ENCODE data around the gene PPM1L. TPM values are rescaled to one million over a fixed set of nuclear protein-coding genes. Genes with fewer than 3 reads are reported as not detected.
"Not testable (repeated sequence)": the region's sequence is repeated elsewhere in the genome, so short reads cannot be mapped to it uniquely, and the experiment has no call there.

PPM1L gene
- polyA plus RNA-seq, 10 donors: 6.8 to 13.2 (median 10.4) TPM

DNA sequence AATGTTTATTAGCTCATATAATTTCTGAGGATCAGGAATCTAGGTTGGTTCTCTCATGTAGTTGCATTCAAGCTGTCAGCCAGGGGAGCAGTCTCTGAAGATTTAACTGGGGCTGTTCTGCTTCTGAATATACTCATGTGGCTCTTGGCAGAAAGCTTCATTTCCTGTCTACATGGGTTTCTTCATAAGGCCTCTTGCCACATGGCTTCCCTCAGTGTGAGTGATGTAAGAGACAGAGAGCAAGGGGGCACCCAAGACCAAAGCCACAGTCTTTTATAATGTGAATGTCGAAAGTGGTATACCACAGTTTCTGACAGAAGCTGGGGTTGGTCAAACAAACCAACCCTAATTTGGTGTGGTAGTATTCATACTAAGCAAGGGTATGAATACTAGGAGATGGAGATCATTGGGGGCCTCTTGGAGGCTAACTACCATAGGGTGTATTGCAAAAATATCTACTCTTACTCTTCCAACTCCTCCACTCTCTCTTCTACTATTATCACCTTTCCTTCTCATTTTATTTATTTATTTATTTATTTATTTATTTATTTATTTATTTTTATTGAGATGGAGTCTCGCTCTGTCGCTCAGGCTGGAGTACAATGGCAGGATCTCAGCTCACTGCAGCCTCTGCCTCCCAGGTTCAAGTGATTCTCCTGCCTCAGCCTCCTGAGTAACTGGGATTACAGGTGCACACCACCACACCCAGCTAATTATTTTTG lies 225.3 kb downstream of the PPM1L start:
- DNase-seq: peak in 1 of 3 donors; percentile 27

DNA sequence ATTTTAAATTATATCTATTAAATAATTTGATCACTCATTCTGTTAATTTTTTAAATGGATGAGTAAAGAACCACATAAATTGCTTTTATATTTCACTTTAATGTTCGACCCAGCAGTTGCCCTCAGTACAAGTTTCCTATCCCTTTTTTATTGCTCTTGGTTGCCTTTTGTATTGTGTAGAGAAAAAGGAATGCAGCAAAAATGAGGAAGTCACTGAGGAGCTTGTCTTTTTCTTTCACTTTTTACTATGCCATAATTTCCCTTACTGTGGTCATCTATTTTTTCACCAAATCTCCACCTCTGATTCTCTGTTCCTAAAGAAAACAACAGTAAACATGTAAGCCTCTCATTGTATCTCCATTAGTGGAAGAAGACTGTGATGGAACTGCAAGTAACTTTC lies 226.5 kb downstream of the PPM1L start:
- no peak for DNase-seq

DNA sequence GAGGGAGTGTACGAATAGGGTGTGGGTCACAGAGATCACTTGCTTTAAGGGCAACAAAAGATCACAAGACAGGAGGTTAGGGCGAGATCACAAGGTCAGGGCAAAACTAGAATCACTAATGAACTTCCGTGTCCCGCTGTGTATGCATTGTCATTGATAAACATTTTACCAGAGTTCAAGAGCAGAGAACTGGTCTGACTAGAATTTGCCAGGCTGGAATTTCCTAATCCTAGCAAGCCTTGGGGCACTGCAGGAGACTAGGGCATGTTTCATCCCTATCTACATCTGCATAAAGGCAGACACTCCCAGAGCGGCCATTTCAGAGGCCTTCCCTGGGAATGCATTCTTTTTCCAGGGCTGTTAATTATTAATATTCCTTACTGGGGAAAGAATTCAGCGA lies 227.9 kb downstream of the PPM1L start:
- not testable (repeated sequence) for DNase-seq

GRCh38 chr3:160986069-160986468 lies 230.0 kb downstream of the PPM1L start:
- DNase-seq: no peak

- no peak for DNase-seq
Measured at GRCh38 chr3:160987982-160988964, 232.2 kb downstream of the PPM1L start.

- no peak for DNase-seq
Measured at GRCh38 chr3:160990446-160990845, 234.4 kb downstream of the PPM1L start.

DNA sequence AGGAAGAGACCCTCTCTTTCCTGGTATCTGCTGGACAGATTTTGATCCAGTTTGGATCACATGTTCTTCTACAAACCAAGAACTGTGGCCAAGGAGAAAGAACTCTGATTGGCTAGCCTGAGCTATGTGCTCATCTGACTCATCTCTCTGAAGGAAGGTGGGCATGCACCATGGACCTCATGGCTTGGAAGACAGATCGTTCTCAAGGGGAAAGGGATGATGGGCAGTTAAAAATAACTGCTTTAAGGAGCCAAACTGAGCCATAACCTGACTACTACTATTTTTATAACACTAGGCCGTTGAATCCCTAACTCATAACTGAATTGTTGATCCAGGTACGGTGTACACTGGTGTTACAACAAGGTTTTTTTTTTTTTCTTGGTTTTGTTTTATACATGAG lies 236.7 kb downstream of the PPM1L start:
- no peak for DNase-seq

DNA sequence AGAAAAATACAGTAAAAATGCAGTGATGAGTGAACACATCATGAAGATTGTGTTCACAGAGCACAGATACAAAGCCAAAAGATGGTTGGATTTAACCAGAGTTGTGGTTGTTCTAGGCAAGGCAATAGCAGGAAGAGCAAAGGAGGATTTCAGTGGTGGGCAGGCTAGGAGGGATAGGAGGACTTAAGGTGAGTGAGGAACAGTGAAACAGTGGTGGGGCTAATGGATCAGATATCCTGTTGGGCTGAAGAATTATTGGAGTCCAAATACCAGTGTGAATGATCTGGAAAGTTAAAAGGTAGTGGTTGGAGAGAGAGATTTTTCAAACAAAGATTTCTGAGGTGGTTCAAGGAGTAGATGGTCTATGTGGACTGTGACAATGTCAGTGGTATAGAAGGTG lies 240.8 kb downstream of the PPM1L start:
- DNase-seq: no peak

DNA sequence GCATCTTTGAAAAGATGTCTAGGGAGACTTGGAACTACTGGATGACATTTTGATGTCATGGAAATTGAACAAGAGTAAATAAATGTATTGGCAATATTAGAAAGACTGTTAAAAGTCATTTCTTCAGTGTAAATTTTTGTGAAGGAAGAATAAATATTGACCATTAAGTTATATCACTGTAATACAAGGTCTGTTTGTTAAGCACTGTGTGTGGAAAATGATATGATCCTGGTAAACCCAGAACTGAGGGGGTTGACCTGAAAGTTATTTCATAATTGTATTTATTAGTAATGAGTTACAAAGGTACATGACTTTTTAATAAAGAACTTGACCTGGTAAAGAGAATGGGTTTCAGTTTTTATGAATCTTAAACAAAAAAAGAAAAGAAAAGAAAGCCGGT lies 242.6 kb downstream of the PPM1L start:
- DNase-seq: no peak

- no peak for DNase-seq
Measured at GRCh38 chr3:160999274-160999673, 243.2 kb downstream of the PPM1L start.

- DNase-seq: no peak
Measured at GRCh38 chr3:161008086-161008485, 252.1 kb downstream of the PPM1L start.

- not testable (repeated sequence) for DNase-seq
Measured at GRCh38 chr3:161010151-161010550, 254.1 kb downstream of the PPM1L start.

GRCh38 chr3:161014843-161015749 lies 259.1 kb downstream of the PPM1L start:
- DNase-seq: no peak

- DNase-seq: no peak
Measured at GRCh38 chr3:161016417-161017313, 260.6 kb downstream of the PPM1L start.

- no peak for DNase-seq
Measured at GRCh38 chr3:161017971-161018370, 261.9 kb downstream of the PPM1L start.

- DNase-seq: no peak
Measured at GRCh38 chr3:161020256-161020655, 264.2 kb downstream of the PPM1L start.

DNA sequence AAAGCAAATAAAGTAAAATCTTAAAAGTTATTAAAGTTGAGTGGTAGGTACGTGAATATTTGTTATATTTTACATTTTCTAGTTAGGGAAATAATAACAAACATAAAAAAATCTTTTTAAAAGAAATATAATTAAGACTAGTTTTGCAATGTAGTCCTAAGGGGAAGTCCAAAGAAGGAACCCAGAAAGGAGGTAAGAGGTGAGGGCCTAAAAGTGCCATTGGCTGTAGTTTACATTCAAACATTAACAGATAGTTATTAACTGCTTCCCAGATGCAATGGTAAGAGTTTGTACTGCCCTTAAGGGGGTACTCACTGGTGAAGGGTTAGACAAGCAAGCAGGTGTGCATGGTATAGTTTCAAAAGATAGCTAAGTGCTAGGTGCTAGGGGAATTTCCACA lies 269.9 kb downstream of the PPM1L start:
- DNase-seq: no peak

GRCh38 chr3:161026612-161027510 lies 270.8 kb downstream of the PPM1L start:
- DNase-seq: no peak

- DNase-seq: no peak
Measured at GRCh38 chr3:161028555-161029153, 272.6 kb downstream of the PPM1L start.
